ENCODE results near the gene ANKRD31. TPM values are rescaled to one million over a fixed set of nuclear protein-coding genes. Genes with fewer than 3 reads are reported as not detected.

The ANKRD31 gene
- total RNA-seq, 1 experiment from 2014 or later: not detected

GRCh38 chr5:75152860-75153259 lies 83.8 kb downstream of the ANKRD31 start:
- H3K36me3 ChIP-seq (ENCODE audit: control insufficient read depth, insufficient read depth, low read length): no peaks in the 10 kb centered on the region
- H3K4me1 ChIP-seq (ENCODE audit: control insufficient read depth, insufficient read depth, low read length): no peaks in the 10 kb centered on the region
- no peak for ATAC-seq
- no peaks in the 10 kb centered on the region for H3K9me3 ChIP-seq (ENCODE audit: control insufficient read depth, insufficient read depth, low read depth, low read length)
- intact Hi-C loops (cut with micrococcal nuclease; ENCODE audit: unreplicated experiment): no loop called here
- H3K4me3 ChIP-seq (ENCODE audit: low read depth in 2 of 2, low read length in 2 of 2): no peak overlapping the region
- ChIA-PET CTCF (no interaction called here), POLR2A (no interaction called here)
- BruUV-seq (replicated peaks): no TSS peak
- in situ Hi-C loops (cut with HindIII; ENCODE audit: low pct_unique_long_range_greater_than_20kb, low sequenced_read_pairs): no loop called here
- TF ChIP-seq POLR2AphosphoS5 (IDR thresholded peaks at IDR 0.05; ENCODE audit: low read depth, low read length): no peak
- no peak for TF ChIP-seq TCF7L2 (IDR thresholded peaks at IDR 0.05; ENCODE audit: low read depth, low read length)
- no peak for TF ChIP-seq CTCF (IDR thresholded peaks at IDR 0.05)
- H3K27me3 ChIP-seq (ENCODE audit: control insufficient read depth, insufficient read depth, low read length): peaks cover 4% of the 10 kb centered on the region; the same call in 1 of the 2 replicates
- no peak for DNase-seq (ENCODE audit: low read depth, low spot score)
- H3K27ac ChIP-seq (ENCODE audit: low read length): no peak overlapping the region

DNA sequence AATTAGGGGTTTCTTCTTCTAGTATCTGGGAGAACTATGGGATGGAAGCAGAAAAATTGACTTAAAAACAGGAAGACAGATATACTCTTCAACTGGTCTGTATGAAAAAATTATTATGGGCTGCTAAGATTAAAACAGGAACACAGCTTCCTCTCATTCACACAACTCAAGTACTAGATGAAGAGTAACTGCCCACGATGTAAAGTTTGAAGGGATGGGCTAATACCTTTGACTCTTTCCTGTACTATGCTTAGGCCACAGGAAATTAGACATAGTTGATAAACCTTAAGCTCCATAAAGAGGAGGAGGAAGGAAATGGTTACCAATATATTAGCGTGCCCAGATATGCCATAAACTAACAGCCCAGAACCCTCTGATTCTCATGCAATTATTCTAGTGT lies 88.6 kb downstream of the ANKRD31 start:
- Histone ChIP-seq H3K27me3 (ENCODE audit: control insufficient read depth, insufficient read depth, low read length) (peaks cover 21% of the 10 kb centered on the region), H3K27ac (ENCODE audit: low read length) (no peak overlapping the region), H3K36me3 (ENCODE audit: control insufficient read depth, insufficient read depth, low read length) (no peaks in the 10 kb centered on the region), H3K9me3 (ENCODE audit: control insufficient read depth, insufficient read depth, low read depth, low read length) (no peaks in the 10 kb centered on the region), H3K4me1 (ENCODE audit: control insufficient read depth, insufficient read depth, low read length) (no peaks in the 10 kb centered on the region), H3K4me3 (ENCODE audit: low read depth in 2 of 2, low read length in 2 of 2) (no peak overlapping the region)
- no TSS peak for BruUV-seq (replicated peaks)
- in situ Hi-C loops (cut with HindIII; ENCODE audit: low pct_unique_long_range_greater_than_20kb, low sequenced_read_pairs) (no loop called here), intact Hi-C loops (cut with micrococcal nuclease; ENCODE audit: unreplicated experiment) (no loop called here)
- TF ChIP-seq CTCF (IDR thresholded peaks at IDR 0.05) (no peak), TCF7L2 (IDR thresholded peaks at IDR 0.05; ENCODE audit: low read depth, low read length) (no peak), POLR2AphosphoS5 (IDR thresholded peaks at IDR 0.05; ENCODE audit: low read depth, low read length) (no peak), SIN3A (IDR thresholded peaks at IDR 0.05; ENCODE audit: borderline replicate concordance, insufficient read depth, low read depth, low read length) (no peak)
- TF ChIP-seq, protein P1, sequence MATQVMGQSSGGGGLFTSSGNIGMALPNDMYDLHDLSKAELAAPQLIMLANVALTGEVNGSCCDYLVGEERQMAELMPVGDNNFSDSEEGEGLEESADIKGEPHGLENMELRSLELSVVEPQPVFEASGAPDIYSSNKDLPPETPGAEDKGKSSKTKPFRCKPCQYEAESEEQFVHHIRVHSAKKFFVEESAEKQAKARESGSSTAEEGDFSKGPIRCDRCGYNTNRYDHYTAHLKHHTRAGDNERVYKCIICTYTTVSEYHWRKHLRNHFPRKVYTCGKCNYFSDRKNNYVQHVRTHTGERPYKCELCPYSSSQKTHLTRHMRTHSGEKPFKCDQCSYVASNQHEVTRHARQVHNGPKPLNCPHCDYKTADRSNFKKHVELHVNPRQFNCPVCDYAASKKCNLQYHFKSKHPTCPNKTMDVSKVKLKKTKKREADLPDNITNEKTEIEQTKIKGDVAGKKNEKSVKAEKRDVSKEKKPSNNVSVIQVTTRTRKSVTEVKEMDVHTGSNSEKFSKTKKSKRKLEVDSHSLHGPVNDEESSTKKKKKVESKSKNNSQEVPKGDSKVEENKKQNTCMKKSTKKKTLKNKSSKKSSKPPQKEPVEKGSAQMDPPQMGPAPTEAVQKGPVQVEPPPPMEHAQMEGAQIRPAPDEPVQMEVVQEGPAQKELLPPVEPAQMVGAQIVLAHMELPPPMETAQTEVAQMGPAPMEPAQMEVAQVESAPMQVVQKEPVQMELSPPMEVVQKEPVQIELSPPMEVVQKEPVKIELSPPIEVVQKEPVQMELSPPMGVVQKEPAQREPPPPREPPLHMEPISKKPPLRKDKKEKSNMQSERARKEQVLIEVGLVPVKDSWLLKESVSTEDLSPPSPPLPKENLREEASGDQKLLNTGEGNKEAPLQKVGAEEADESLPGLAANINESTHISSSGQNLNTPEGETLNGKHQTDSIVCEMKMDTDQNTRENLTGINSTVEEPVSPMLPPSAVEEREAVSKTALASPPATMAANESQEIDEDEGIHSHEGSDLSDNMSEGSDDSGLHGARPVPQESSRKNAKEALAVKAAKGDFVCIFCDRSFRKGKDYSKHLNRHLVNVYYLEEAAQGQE (IDR thresholded peaks at IDR 0.05; ENCODE audit: insufficient read depth in 1 of 2, low read depth in 2 of 2, low read length in 1 of 2): no peak
- ATAC-seq: no peak
- DNase-seq (ENCODE audit: low read depth, low spot score): no peak
- ChIA-PET POLR2A (no interaction called here), CTCF (no interaction called here)

Measured in Panc1 (cell line).